ENCODE measurements around the gene ZBTB32. TPM values are rescaled to one million over a fixed set of nuclear protein-coding genes. Genes with fewer than 3 reads are reported as not detected.

Gene ZBTB32
- total RNA-seq, 1 experiment from 2014 or later = not detected

DNA sequence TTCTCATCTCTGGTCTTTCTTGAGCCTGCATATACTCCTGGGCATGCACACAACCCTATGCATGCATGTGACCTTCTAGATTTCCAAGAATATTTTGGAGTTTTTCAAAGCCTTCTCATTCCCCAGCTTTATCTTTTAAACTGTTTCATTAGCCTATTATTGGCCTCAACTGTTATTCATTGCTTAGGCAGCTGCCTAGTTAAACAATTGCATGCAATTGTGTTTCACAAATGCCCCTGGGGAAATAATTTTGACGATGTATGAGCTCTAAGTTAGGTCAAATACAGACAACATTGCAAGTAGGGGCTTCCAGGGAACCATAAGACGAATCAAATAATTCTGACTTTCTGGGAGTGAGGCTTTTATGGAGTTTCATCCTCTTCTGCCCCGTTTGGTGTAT, 40.4 kb upstream of the ZBTB32 start:
- Histone ChIP-seq H3K4me1 (replicated peaks; ENCODE audit: insufficient read depth) (no peaks in the 10 kb centered on the region), H3K79me2 (ENCODE audit: low read depth) (no peaks in the 10 kb centered on the region), H4K20me1 (ENCODE audit: insufficient read depth) (no peaks in the 10 kb centered on the region), H3F3A (ENCODE audit: insufficient read depth, low read depth) (peaks cover 24% of the 10 kb centered on the region; the same call in 1 of the 2 replicates), H2AFZ (no peak overlapping the region), H3K36me3 (ENCODE audit: low read depth) (no peaks in the 10 kb centered on the region), H3K9me2 (ENCODE audit: insufficient read depth) (no peaks in the 10 kb centered on the region), H3K27ac (no peak overlapping the region), H3K27me3 (ENCODE audit: insufficient read depth, low read depth) (peaks cover 6% of the 10 kb centered on the region), H3K9me3 (ENCODE audit: insufficient read depth, low read depth) (no peaks in the 10 kb centered on the region), H3K4me2 (no peak overlapping the region), H3K4me3 (no peak overlapping the region)
- DNase-seq = no peak
- no TSS peak for BruUV-seq (replicated peaks)
- intact Hi-C loops (cut with micrococcal nuclease; ENCODE audit: unreplicated experiment) = no loop called here
- TF ChIP-seq EZH2 (IDR thresholded peaks at IDR 0.05; ENCODE audit: low read depth) = no peak
- TF ChIP-seq, protein P1, sequence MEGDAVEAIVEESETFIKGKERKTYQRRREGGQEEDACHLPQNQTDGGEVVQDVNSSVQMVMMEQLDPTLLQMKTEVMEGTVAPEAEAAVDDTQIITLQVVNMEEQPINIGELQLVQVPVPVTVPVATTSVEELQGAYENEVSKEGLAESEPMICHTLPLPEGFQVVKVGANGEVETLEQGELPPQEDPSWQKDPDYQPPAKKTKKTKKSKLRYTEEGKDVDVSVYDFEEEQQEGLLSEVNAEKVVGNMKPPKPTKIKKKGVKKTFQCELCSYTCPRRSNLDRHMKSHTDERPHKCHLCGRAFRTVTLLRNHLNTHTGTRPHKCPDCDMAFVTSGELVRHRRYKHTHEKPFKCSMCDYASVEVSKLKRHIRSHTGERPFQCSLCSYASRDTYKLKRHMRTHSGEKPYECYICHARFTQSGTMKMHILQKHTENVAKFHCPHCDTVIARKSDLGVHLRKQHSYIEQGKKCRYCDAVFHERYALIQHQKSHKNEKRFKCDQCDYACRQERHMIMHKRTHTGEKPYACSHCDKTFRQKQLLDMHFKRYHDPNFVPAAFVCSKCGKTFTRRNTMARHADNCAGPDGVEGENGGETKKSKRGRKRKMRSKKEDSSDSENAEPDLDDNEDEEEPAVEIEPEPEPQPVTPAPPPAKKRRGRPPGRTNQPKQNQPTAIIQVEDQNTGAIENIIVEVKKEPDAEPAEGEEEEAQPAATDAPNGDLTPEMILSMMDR (conservative IDR thresholded peaks at IDR 0.05) = no peak
- ChIA-PET CTCF (no interaction called here), POLR2A (ENCODE audit: unreplicated experiment) (no interaction called here)

DNA sequence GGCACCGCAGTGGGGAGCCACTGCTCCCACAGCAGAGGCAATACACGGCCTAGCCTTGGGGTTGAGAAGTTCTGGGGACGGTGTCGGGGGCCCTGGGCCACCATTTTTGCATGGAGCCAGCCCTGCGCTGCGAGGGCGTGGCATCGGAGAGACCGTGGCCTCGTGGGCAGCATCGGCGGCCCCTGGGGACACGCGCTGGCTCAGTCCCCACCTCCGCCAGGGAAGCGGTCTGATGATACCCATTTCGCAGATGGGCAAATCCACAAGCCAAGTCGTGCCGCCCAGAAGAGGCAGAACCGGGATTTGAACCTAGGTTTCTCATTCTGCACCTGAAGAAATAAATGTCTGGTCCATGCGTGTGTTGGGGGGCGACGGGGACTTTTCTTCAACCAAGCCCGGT, 39.2 kb upstream of the ZBTB32 start:
- Histone ChIP-seq H4K20me1 (ENCODE audit: insufficient read depth) (no peaks in the 10 kb centered on the region), H2AFZ (no peak overlapping the region), H3K27me3 (ENCODE audit: insufficient read depth, low read depth) (peaks cover 17% of the 10 kb centered on the region), H3K4me3 (no peak overlapping the region), H3K27ac (no peak overlapping the region), H3F3A (ENCODE audit: insufficient read depth, low read depth) (peaks cover 17% of the 10 kb centered on the region; the same call in 1 of the 2 replicates), H3K9me2 (ENCODE audit: insufficient read depth) (no peaks in the 10 kb centered on the region), H3K4me1 (replicated peaks; ENCODE audit: insufficient read depth) (no peaks in the 10 kb centered on the region), H3K36me3 (ENCODE audit: low read depth) (no peaks in the 10 kb centered on the region), H3K4me2 (no peak overlapping the region), H3K79me2 (ENCODE audit: low read depth) (no peaks in the 10 kb centered on the region), H3K9me3 (ENCODE audit: insufficient read depth, low read depth) (no peaks in the 10 kb centered on the region)
- no peak for TF ChIP-seq EZH2 (IDR thresholded peaks at IDR 0.05; ENCODE audit: low read depth)
- TF ChIP-seq, protein P1 (conservative IDR thresholded peaks at IDR 0.05) = no peak
- POLR2A ChIA-PET (ENCODE audit: unreplicated experiment) = no interaction called here
- BruUV-seq (replicated peaks) = no TSS peak
- CTCF ChIA-PET = no interaction called here
- intact Hi-C loops (cut with micrococcal nuclease; ENCODE audit: unreplicated experiment) = no loop called here
- no peak for DNase-seq

DNA sequence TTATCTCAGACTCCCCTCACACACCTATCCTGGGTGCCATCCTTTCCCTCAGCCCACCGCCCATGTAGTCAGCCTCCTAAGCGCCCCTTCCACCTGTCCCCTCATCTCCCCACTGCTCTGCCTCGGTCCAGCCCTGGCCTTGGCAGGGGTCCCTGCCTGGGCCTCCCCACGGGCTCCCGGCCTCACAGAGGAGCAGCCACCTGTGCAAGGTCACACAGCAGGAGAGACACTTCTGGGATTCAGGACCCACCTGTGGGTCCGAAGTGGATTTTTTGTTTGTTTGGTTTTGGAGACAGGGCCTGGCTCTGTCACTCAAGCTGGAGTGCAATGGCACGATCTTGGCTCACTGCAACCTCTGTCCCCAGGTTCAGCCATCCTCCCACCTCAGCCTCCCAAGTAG, 38.8 kb upstream of the ZBTB32 start:
- Histone ChIP-seq H3K9me2 (ENCODE audit: insufficient read depth) (no peaks in the 10 kb centered on the region), H3K36me3 (ENCODE audit: low read depth) (no peaks in the 10 kb centered on the region), H4K20me1 (ENCODE audit: insufficient read depth) (no peaks in the 10 kb centered on the region), H3K4me2 (no peak overlapping the region), H3K4me1 (replicated peaks; ENCODE audit: insufficient read depth) (no peaks in the 10 kb centered on the region), H2AFZ (no peak overlapping the region), H3K27me3 (ENCODE audit: insufficient read depth, low read depth) (peaks cover 17% of the 10 kb centered on the region), H3K27ac (no peak overlapping the region), H3F3A (ENCODE audit: insufficient read depth, low read depth) (peaks cover 15% of the 10 kb centered on the region; the same call in 1 of the 2 replicates), H3K9me3 (ENCODE audit: insufficient read depth, low read depth) (no peaks in the 10 kb centered on the region), H3K79me2 (ENCODE audit: low read depth) (no peaks in the 10 kb centered on the region), H3K4me3 (no peak overlapping the region)
- no peak for DNase-seq
- BruUV-seq (replicated peaks) = no TSS peak
- POLR2A ChIA-PET (ENCODE audit: unreplicated experiment) = no interaction called here
- intact Hi-C loops (cut with micrococcal nuclease; ENCODE audit: unreplicated experiment) = no loop called here
- no peak for TF ChIP-seq EZH2 (IDR thresholded peaks at IDR 0.05; ENCODE audit: low read depth)
- CTCF ChIA-PET = no interaction called here

DNA sequence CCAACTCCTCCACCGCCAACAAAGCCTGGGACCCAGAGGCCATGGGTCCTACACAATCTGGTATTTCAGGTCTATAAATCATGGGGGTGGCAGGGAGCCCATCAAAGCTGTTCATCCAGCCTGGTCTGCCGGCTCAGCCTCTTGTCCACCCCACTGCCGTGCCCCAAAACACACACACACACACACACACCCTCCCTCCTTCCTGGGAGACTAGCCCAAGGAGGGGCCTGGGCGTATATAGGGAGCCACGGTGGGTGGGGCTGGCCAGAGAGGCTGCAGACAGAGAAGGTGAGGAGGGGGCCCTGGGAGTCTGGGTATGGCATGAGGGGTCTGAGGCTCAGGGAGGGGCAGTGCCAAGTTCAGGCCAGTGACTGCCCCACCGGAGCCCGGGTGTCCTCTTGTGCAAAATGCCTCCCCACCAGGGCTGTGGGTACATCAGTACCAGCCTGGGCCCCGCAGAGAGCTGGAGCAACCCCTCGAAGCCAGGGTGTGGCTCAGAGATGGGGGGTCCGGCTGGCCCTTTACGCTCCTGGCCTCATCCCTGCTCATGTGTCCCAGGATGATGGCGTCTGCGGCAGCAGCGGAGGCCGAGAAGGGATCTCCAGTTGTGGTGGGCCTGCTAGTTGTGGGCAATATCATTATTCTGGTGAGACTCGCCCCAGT, 38.0 kb upstream of the ZBTB32 start, which contains the start of gene UPK1A:
UPK1A (plus strand) TSS at position 267 of the 663 bp plus-strand sequence; CDS start at position 563, 296 bp downstream.
- H3K4me1 ChIP-seq (replicated peaks; ENCODE audit: insufficient read depth) = no peaks in the 10 kb centered on the region
- no peak within 1 kb of the TSS for H3K4me2 ChIP-seq
- H4K20me1 ChIP-seq (ENCODE audit: insufficient read depth) = no peaks in the 10 kb centered on the region
- ChIA-PET POLR2A (ENCODE audit: unreplicated experiment) (no interaction called here), CTCF (no interaction called here)
- H3K9me2 ChIP-seq (ENCODE audit: insufficient read depth) = no peaks in the 10 kb centered on the region
- TF ChIP-seq, protein P1 (conservative IDR thresholded peaks at IDR 0.05) = no peak
- no peak for TF ChIP-seq EZH2 (IDR thresholded peaks at IDR 0.05; ENCODE audit: low read depth)
- no peaks in the 10 kb centered on the region for H3K9me3 ChIP-seq (ENCODE audit: insufficient read depth, low read depth)
- no peaks in the 10 kb centered on the region for H3K79me2 ChIP-seq (ENCODE audit: low read depth)
- H3K36me3 ChIP-seq (ENCODE audit: low read depth) = no peaks in the 10 kb centered on the region
- no TSS peak for BruUV-seq (replicated peaks)
- H3F3A ChIP-seq (ENCODE audit: insufficient read depth, low read depth) = peaks cover 8% of the 10 kb centered on the region; the same call in 1 of the 2 replicates
- intact Hi-C loops (cut with micrococcal nuclease; ENCODE audit: unreplicated experiment) = no loop called here
- no peak within 1 kb of the TSS for H3K4me3 ChIP-seq
- DNase-seq = no peak
- no peak within 1 kb of the TSS for H2AFZ ChIP-seq
- peaks cover 19% of the 10 kb centered on the region for H3K27me3 ChIP-seq (ENCODE audit: insufficient read depth, low read depth)
- H3K27ac ChIP-seq = no peak within 1 kb of the TSS
